ENCODE data around the gene ADSL.

- TF ChIP-seq CTCF (IDR thresholded peaks at IDR 0.05) (no peak), POLR2A (IDR thresholded peaks at IDR 0.05) (no peak)
Measured at GRCh38 chr22:40323681-40324171, 22.6 kb upstream of the ADSL start.
